ENCODE results near the gene FANCM.
"Not testable (repeated sequence)": the region's sequence is repeated elsewhere in the genome, so short reads cannot be mapped to it uniquely, and the experiment has no call there.

Gene FANCM

GRCh38 chr14:45135156-45135555 lies 574 bp upstream of the FANCM start:
- Histone ChIP-seq H3K9ac (ENCODE audit: low read length in 5 of 5) (peak overlapping the region; percentile 50 to 98 (median 79)), H3K4me3 (ENCODE audit: low read depth in 1 of 5, low read length in 5 of 5) (peak overlapping the region; percentile 86 to 100 (median 97)), H3K36me3 (ENCODE audit: control insufficient read depth in 5 of 5, insufficient read depth in 5 of 5, low read length in 5 of 5) (no peaks in the 10 kb centered on the region)

GRCh38 chr14:45136399-45136798 lies 669 bp downstream of the FANCM start:
- Histone ChIP-seq H3K4me3 (ENCODE audit: low read depth in 1 of 5, low read length in 5 of 5) (peak overlapping the region; percentile 86 to 100 (median 97)), H3K9me3 (ENCODE audit: control insufficient read depth in 5 of 5, low read length in 5 of 5) (no peaks in the 10 kb centered on the region), H3K9ac (ENCODE audit: low read length in 5 of 5) (peak overlapping the region in 4 of 5 donors; percentile 66 to 91 (median 78)), H3K27me3 (ENCODE audit: control insufficient read depth in 5 of 5, insufficient read depth in 4 of 5, low read length in 5 of 5) (no peaks in the 10 kb centered on the region), H3K4me1 (ENCODE audit: control insufficient read depth in 5 of 5, insufficient read depth in 5 of 5, low read length in 5 of 5) (peaks cover 3 to 33% (median 29%) of the 10 kb centered on the region in 5 donors), H3K27ac (ENCODE audit: low read depth, low read length) (no peak overlapping the region), H3K36me3 (ENCODE audit: control insufficient read depth in 5 of 5, insufficient read depth in 5 of 5, low read length in 5 of 5) (no peaks in the 10 kb centered on the region)

More at GRCh38 chr14:45135156-45135555, 574 bp upstream of the FANCM start:
- H3K27ac ChIP-seq (ENCODE audit: low read depth, low read length) = peak overlapping the region; percentile 94
- H3K4me1 ChIP-seq (ENCODE audit: control insufficient read depth in 5 of 5, insufficient read depth in 5 of 5, low read length in 5 of 5) = peaks cover 3 to 33% (median 29%) of the 10 kb centered on the region in 5 donors
- H3K27me3 ChIP-seq (ENCODE audit: control insufficient read depth in 5 of 5, insufficient read depth in 4 of 5, low read length in 5 of 5) = no peaks in the 10 kb centered on the region
- no peaks in the 10 kb centered on the region for H3K9me3 ChIP-seq (ENCODE audit: control insufficient read depth in 5 of 5, low read length in 5 of 5)

GRCh38 chr14:45140661-45141187 lies 5.0 kb downstream of the FANCM start:
- Histone ChIP-seq H3K36me3 (ENCODE audit: control insufficient read depth in 5 of 5, insufficient read depth in 5 of 5, low read length in 5 of 5) (peaks cover 0 to 5% (median 0%) of the 10 kb centered on the region in 5 donors), H3K4me1 (ENCODE audit: control insufficient read depth in 5 of 5, insufficient read depth in 5 of 5, low read length in 5 of 5) (peaks cover 3 to 22% (median 19%) of the 10 kb centered on the region in 5 donors), H3K4me3 (ENCODE audit: low read depth in 1 of 5, low read length in 5 of 5) (no peak overlapping the region), H3K9ac (ENCODE audit: low read length in 5 of 5) (no peak overlapping the region), H3K27ac (ENCODE audit: low read depth, low read length) (no peak overlapping the region), H3K27me3 (ENCODE audit: control insufficient read depth in 5 of 5, insufficient read depth in 4 of 5, low read length in 5 of 5) (no peaks in the 10 kb centered on the region), H3K9me3 (ENCODE audit: control insufficient read depth in 5 of 5, low read length in 5 of 5) (no peaks in the 10 kb centered on the region)

- not testable (repeated sequence) for H3K4me3 ChIP-seq (ENCODE audit: low read depth in 1 of 5, low read length in 5 of 5); H3K9ac ChIP-seq (ENCODE audit: low read length in 5 of 5); H3K4me1 ChIP-seq (ENCODE audit: control insufficient read depth in 5 of 5, insufficient read depth in 5 of 5, low read length in 5 of 5); H3K9me3 ChIP-seq (ENCODE audit: control insufficient read depth in 5 of 5, low read length in 5 of 5); H3K36me3 ChIP-seq (ENCODE audit: control insufficient read depth in 5 of 5, insufficient read depth in 5 of 5, low read length in 5 of 5); H3K27me3 ChIP-seq (ENCODE audit: control insufficient read depth in 5 of 5, insufficient read depth in 4 of 5, low read length in 5 of 5); H3K27ac ChIP-seq (ENCODE audit: low read depth, low read length)
These were observed 6.4 kb downstream of the FANCM start for GRCh38 chr14:45142083-45142482.

GRCh38 chr14:45144658-45145057 lies 8.9 kb downstream of the FANCM start:
- Histone ChIP-seq H3K27ac (ENCODE audit: low read depth, low read length) (no peak overlapping the region), H3K9ac (ENCODE audit: low read length in 5 of 5) (no peak overlapping the region), H3K36me3 (ENCODE audit: control insufficient read depth in 5 of 5, insufficient read depth in 5 of 5, low read length in 5 of 5) (peaks cover 0 to 5% (median 0%) of the 10 kb centered on the region in 5 donors), H3K4me1 (ENCODE audit: control insufficient read depth in 5 of 5, insufficient read depth in 5 of 5, low read length in 5 of 5) (no peaks in the 10 kb centered on the region), H3K27me3 (ENCODE audit: control insufficient read depth in 5 of 5, insufficient read depth in 4 of 5, low read length in 5 of 5) (no peaks in the 10 kb centered on the region), H3K9me3 (ENCODE audit: control insufficient read depth in 5 of 5, low read length in 5 of 5) (no peaks in the 10 kb centered on the region), H3K4me3 (ENCODE audit: low read depth in 1 of 5, low read length in 5 of 5) (no peak overlapping the region)

- no peak overlapping the region for H3K9ac ChIP-seq (ENCODE audit: low read length in 5 of 5)
- H3K27ac ChIP-seq (ENCODE audit: low read depth, low read length) = no peak overlapping the region
- H3K4me3 ChIP-seq (ENCODE audit: low read depth in 1 of 5, low read length in 5 of 5) = no peak overlapping the region
- peaks cover 0 to 5% (median 0%) of the 10 kb centered on the region in 5 donors for H3K36me3 ChIP-seq (ENCODE audit: control insufficient read depth in 5 of 5, insufficient read depth in 5 of 5, low read length in 5 of 5)
- H3K27me3 ChIP-seq (ENCODE audit: control insufficient read depth in 5 of 5, insufficient read depth in 4 of 5, low read length in 5 of 5) = no peaks in the 10 kb centered on the region
- no peaks in the 10 kb centered on the region for H3K9me3 ChIP-seq (ENCODE audit: control insufficient read depth in 5 of 5, low read length in 5 of 5)
- no peaks in the 10 kb centered on the region for H3K4me1 ChIP-seq (ENCODE audit: control insufficient read depth in 5 of 5, insufficient read depth in 5 of 5, low read length in 5 of 5)
These were observed 9.5 kb downstream of the FANCM start for GRCh38 chr14:45145214-45145613.

- Histone ChIP-seq H3K9me3 (ENCODE audit: control insufficient read depth in 5 of 5, low read length in 5 of 5) (no peaks in the 10 kb centered on the region), H3K9ac (ENCODE audit: low read length in 5 of 5) (no peak overlapping the region)
These were observed 13.9 kb downstream of the FANCM start for GRCh38 chr14:45149602-45150001.

GRCh38 chr14:45150386-45150890 lies 14.7 kb downstream of the FANCM start:
- Histone ChIP-seq H3K9me3 (ENCODE audit: control insufficient read depth in 5 of 5, low read length in 5 of 5) (no peaks in the 10 kb centered on the region), H3K36me3 (ENCODE audit: control insufficient read depth in 5 of 5, insufficient read depth in 5 of 5, low read length in 5 of 5) (peaks cover 0 to 3% (median 0%) of the 10 kb centered on the region in 5 donors), H3K9ac (ENCODE audit: low read length in 5 of 5) (no peak overlapping the region), H3K27me3 (ENCODE audit: control insufficient read depth in 5 of 5, insufficient read depth in 4 of 5, low read length in 5 of 5) (no peaks in the 10 kb centered on the region), H3K27ac (ENCODE audit: low read depth, low read length) (no peak overlapping the region), H3K4me3 (ENCODE audit: low read depth in 1 of 5, low read length in 5 of 5) (no peak overlapping the region), H3K4me1 (ENCODE audit: control insufficient read depth in 5 of 5, insufficient read depth in 5 of 5, low read length in 5 of 5) (no peaks in the 10 kb centered on the region)

More at GRCh38 chr14:45149602-45150001, 13.9 kb downstream of the FANCM start:
- H3K4me1 ChIP-seq (ENCODE audit: control insufficient read depth in 5 of 5, insufficient read depth in 5 of 5, low read length in 5 of 5) = no peaks in the 10 kb centered on the region
- no peaks in the 10 kb centered on the region for H3K27me3 ChIP-seq (ENCODE audit: control insufficient read depth in 5 of 5, insufficient read depth in 4 of 5, low read length in 5 of 5)
- H3K36me3 ChIP-seq (ENCODE audit: control insufficient read depth in 5 of 5, insufficient read depth in 5 of 5, low read length in 5 of 5) = peaks cover 0 to 3% (median 0%) of the 10 kb centered on the region in 5 donors
- no peak overlapping the region for H3K4me3 ChIP-seq (ENCODE audit: low read depth in 1 of 5, low read length in 5 of 5)
- no peak overlapping the region for H3K27ac ChIP-seq (ENCODE audit: low read depth, low read length)

- H3K9me3 ChIP-seq (ENCODE audit: control insufficient read depth in 5 of 5, low read length in 5 of 5) = no peaks in the 10 kb centered on the region
- H3K4me3 ChIP-seq (ENCODE audit: low read depth in 1 of 5, low read length in 5 of 5) = no peak overlapping the region
- H3K27ac ChIP-seq (ENCODE audit: low read depth, low read length) = no peak overlapping the region
- H3K9ac ChIP-seq (ENCODE audit: low read length in 5 of 5) = no peak overlapping the region
- H3K36me3 ChIP-seq (ENCODE audit: control insufficient read depth in 5 of 5, insufficient read depth in 5 of 5, low read length in 5 of 5) = no peaks in the 10 kb centered on the region
- no peaks in the 10 kb centered on the region for H3K4me1 ChIP-seq (ENCODE audit: control insufficient read depth in 5 of 5, insufficient read depth in 5 of 5, low read length in 5 of 5)
- no peaks in the 10 kb centered on the region for H3K27me3 ChIP-seq (ENCODE audit: control insufficient read depth in 5 of 5, insufficient read depth in 4 of 5, low read length in 5 of 5)
These were observed 20.3 kb downstream of the FANCM start for GRCh38 chr14:45156067-45156466.

GRCh38 chr14:45169906-45170305 lies 34.2 kb downstream of the FANCM start:
- Histone ChIP-seq H3K27me3 (ENCODE audit: control insufficient read depth in 5 of 5, insufficient read depth in 4 of 5, low read length in 5 of 5) (no peaks in the 10 kb centered on the region), H3K36me3 (ENCODE audit: control insufficient read depth in 5 of 5, insufficient read depth in 5 of 5, low read length in 5 of 5) (peaks cover 0 to 21% (median 5%) of the 10 kb centered on the region in 5 donors), H3K4me1 (ENCODE audit: control insufficient read depth in 5 of 5, insufficient read depth in 5 of 5, low read length in 5 of 5) (no peaks in the 10 kb centered on the region), H3K9ac (ENCODE audit: low read length in 5 of 5) (no peak overlapping the region), H3K9me3 (ENCODE audit: control insufficient read depth in 5 of 5, low read length in 5 of 5) (no peaks in the 10 kb centered on the region), H3K27ac (ENCODE audit: low read depth, low read length) (no peak overlapping the region), H3K4me3 (ENCODE audit: low read depth in 1 of 5, low read length in 5 of 5) (no peak overlapping the region)
